CD14-positive monocyte (primary cell): ENCODE results near the gene MOAP1. TPM values are rescaled to one million over a fixed set of nuclear protein-coding genes. Genes with fewer than 3 reads are reported as not detected.

Source experiments
- DNase-seq, 3 donors: peaks; one replicate each; pipeline ENCODE4 v3.0.0-alpha.2; 2011 to 2022
- H2AFZ ChIP-seq: 2 replicates; pipeline ENCODE4 v1.6.0; 2012; ENCODE audit warnings: mild to moderate bottlenecking, low read depth, low read length, inconsistent platforms; ENCODE audit not compliant: insufficient read depth, poor library complexity, severe bottlenecking
- H3K27ac ChIP-seq, 2 donors: 1 replicate in 1 of 2; 2 replicates in 1 of 2; pipeline ENCODE4 v1.5.1; 2012 to 2013; ENCODE audit warnings: low read length in 2 of 2, control low read depth in 1 of 2, inconsistent platforms in 1 of 2, low read depth in 1 of 2, mild to moderate bottlenecking in 1 of 2
- H3K27me3 ChIP-seq, 2 donors: one replicate each; pipeline versions ENCODE4 v1.6.0 to v1.6.1; 2011 to 2013; ENCODE audit warnings: low read length in 2 of 2; ENCODE audit not compliant: control insufficient read depth in 2 of 2, insufficient read depth in 2 of 2
- H3K36me3 ChIP-seq, 2 donors: replicated peaks in 1 of 2; 1 replicate in 1 of 2; 2 replicates in 1 of 2; pipeline versions ENCODE4 v1.5.1 to v1.6.1; 2012 to 2013; ENCODE audit warnings: low read length in 2 of 2, control low read depth in 1 of 2, inconsistent platforms in 1 of 2, mild to moderate bottlenecking in 1 of 2; ENCODE audit not compliant: insufficient read depth in 2 of 2, control insufficient read depth in 1 of 2
- H3K4me1 ChIP-seq, 2 donors: 1 replicate in 1 of 2; 2 replicates in 1 of 2; pipeline versions ENCODE4 v1.5.1 to v1.6.1; 2012 to 2013; ENCODE audit warnings: low read length in 2 of 2, control low read depth in 1 of 2, inconsistent platforms in 1 of 2, mild to moderate bottlenecking in 1 of 2, moderate library complexity in 1 of 2; ENCODE audit not compliant: insufficient read depth in 2 of 2, control insufficient read depth in 1 of 2
- H3K4me2 ChIP-seq: replicated peaks from 2 replicates; pipeline ENCODE3; 2012; ENCODE audit warnings: low read length, moderate library complexity, mild to moderate bottlenecking; ENCODE audit not compliant: poor library complexity, severe bottlenecking; ENCODE audit errors: extremely low read depth
- H3K4me3 ChIP-seq, 3 experiments: fragments of 200-600 bp in 1 of 3; sonication (generic) in 1 of 3; replicated peaks in 1 of 3; 1 replicate in 2 of 3; 2 replicates in 1 of 3; pipeline ENCODE4 v1.5.1; 2011 to 2013; ENCODE audit warnings: low read length in 3 of 3, mild to moderate bottlenecking in 3 of 3, control low read depth in 2 of 3, low read depth in 2 of 3, inconsistent platforms in 1 of 3, moderate library complexity in 1 of 3
- H3K79me2 ChIP-seq: 2 replicates; pipeline ENCODE4 v1.6.0; 2012; ENCODE audit warnings: mild to moderate bottlenecking, control low read depth, inconsistent platforms, low read length, moderate library complexity; ENCODE audit not compliant: insufficient read depth
- H3K9ac ChIP-seq: 2 replicates; pipeline ENCODE4 v1.6.0; 2017; ENCODE audit warnings: low read length, mild to moderate bottlenecking; ENCODE audit not compliant: insufficient read depth, poor library complexity, severe bottlenecking
- H3K9me3 ChIP-seq, 2 donors: replicated peaks in 1 of 2; 1 replicate in 1 of 2; 2 replicates in 1 of 2; pipeline versions ENCODE4 v1.5.1 to v1.6.1; 2012 to 2013; ENCODE audit warnings: low read length in 2 of 2, control low read depth in 1 of 2; ENCODE audit not compliant: control insufficient read depth in 1 of 2, insufficient read depth in 1 of 2
- H4K20me1 ChIP-seq: 2 replicates; pipeline ENCODE4 v1.6.0; 2012; ENCODE audit warnings: mild to moderate bottlenecking, low read length, control low read depth, moderate library complexity; ENCODE audit not compliant: insufficient read depth
- H3K27ac Mint-ChIP-seq, 7 donors: one replicate each; pipeline ENCODE4 v1.8.0; 2020; ENCODE audit warnings: mild to moderate bottlenecking in 7 of 7, mixed read lengths in 7 of 7, moderate library complexity in 6 of 7, inconsistent platforms in 2 of 7
- H3K27me3 Mint-ChIP-seq, 3 donors: one replicate each; pipeline ENCODE4 v1.8.0; 2021 to 2022; ENCODE audit warnings: low read depth in 3 of 3, mild to moderate bottlenecking in 3 of 3, mixed read lengths in 3 of 3, moderate library complexity in 3 of 3, inconsistent platforms in 1 of 3
- H3K36me3 Mint-ChIP-seq, 2 donors: one replicate each; pipeline ENCODE4 v1.8.0; 2020; ENCODE audit warnings: mixed read lengths in 2 of 2, inconsistent platforms in 1 of 2, mild to moderate bottlenecking in 1 of 2
- H3K4me1 Mint-ChIP-seq: one replicate; pipeline ENCODE4 v1.8.0; 2020; ENCODE audit warnings: mild to moderate bottlenecking, mixed read lengths
- H3K4me3 Mint-ChIP-seq, 2 donors: one replicate each; pipeline ENCODE4 v1.8.0; 2020; ENCODE audit warnings: mild to moderate bottlenecking in 2 of 2, mixed read lengths in 2 of 2, moderate library complexity in 1 of 2
- H3K9me3 Mint-ChIP-seq, 7 donors: one replicate each; pipeline ENCODE4 v1.8.0; 2020 to 2022; ENCODE audit warnings: mixed read lengths in 7 of 7, mild to moderate bottlenecking in 6 of 7, moderate library complexity in 6 of 7, inconsistent platforms in 2 of 7
- CTCF ChIP-seq: fragments of 200-600 bp; IDR thresholded peaks from one replicate; pipeline ENCODE4 v1.8.0; 2022; ENCODE audit warnings: antibody characterized with exemption, mild to moderate bottlenecking
- WGBS: methylation state at CpG from one replicate; pipeline ENCODE4 v1.1.5; 2013; ENCODE audit warnings: missing lambda C conversion rate; ENCODE audit not compliant: insufficient coverage; 5-methylcytosine and 5-hydroxymethylcytosine counted together
- intact Hi-C, 2 donors: fragments of 100-400 bp; cut with micrococcal nuclease; formaldehyde crosslinking; loops; one replicate each; pipeline versions ENCODE4 v1.15.0 to v1.15.1; 2023
- polyA plus RNA-seq, 3 donors: library from polyadenylated mRNA; depleted of rRNA in 1 of 3; unstranded in 2 of 3; stranded (reverse) in 1 of 3; fragments of 300-500 nt in 2 of 3; fragments of >200 nt in 1 of 3; fragmentation: Illumina TruSeq in 2 of 3; gene quantifications; 1 replicate in 2 of 3; 2 replicates in 1 of 3; pipeline ENCODE4 v1.2.3, GENCODE V29; 2012 to 2021

Gene MOAP1
- polyA plus RNA-seq, 3 donors: 22.5 to 53.9 (median 22.6) TPM

- H3K9ac ChIP-seq: no peak overlapping the region
- H3K79me2 ChIP-seq: no peaks in the 10 kb centered on the region
- H3K4me2 ChIP-seq: peak overlapping the region; percentile 25
- intact Hi-C loops: no loop called here
- no peaks in the 10 kb centered on the region for H3K9me3 ChIP-seq
- Mint-ChIP-seq H3K9me3 (no peaks in the 10 kb centered on the region), H3K4me1 (peaks cover 57% of the 10 kb centered on the region), H3K27ac (peak overlapping the region; percentile 87 to 98 (median 93)), H3K36me3 (no peaks in the 10 kb centered on the region), H3K4me3 (peak overlapping the region in 1 of 2 donors; percentile 73), H3K27me3 (peaks cover 1 to 4% (median 1%) of the 10 kb centered on the region in 3 donors)
- no peak for TF ChIP-seq CTCF
- H3K4me1 ChIP-seq: peaks cover 64 to 75% of the 10 kb centered on the region in 2 donors
- no peaks in the 10 kb centered on the region for H3K27me3 ChIP-seq
- no peaks in the 10 kb centered on the region for H3K36me3 ChIP-seq
- WGBS: 0% methylated on average over 3 of the region's 8 CpGs
- H4K20me1 ChIP-seq: no peaks in the 10 kb centered on the region
- H2AFZ ChIP-seq: no peak overlapping the region
- H3K4me3 ChIP-seq: peak overlapping the region in 1 of 3 experiments; percentile 11
- H3K27ac ChIP-seq: peak overlapping the region; percentile 78 to 79
- peak; percentile 77 to 92 (median 86) for DNase-seq
Measured at GRCh38 chr14:93133464-93133863, 51.2 kb downstream of the MOAP1 start.

- no peaks in the 10 kb centered on the region for H3K36me3 Mint-ChIP-seq
- peak overlapping the region; percentile 87 to 98 (median 93) for H3K27ac Mint-ChIP-seq
- Histone ChIP-seq H2AFZ (no peak overlapping the region), H3K79me2 (no peaks in the 10 kb centered on the region), H4K20me1 (no peaks in the 10 kb centered on the region), H3K4me1 (peaks cover 73 to 84% of the 10 kb centered on the region in 2 donors), H3K9ac (no peak overlapping the region), H3K4me2 (peak overlapping the region; percentile 10), H3K27ac (peak overlapping the region; percentile 78 to 79), H3K9me3 (no peaks in the 10 kb centered on the region), H3K4me3 (no peak overlapping the region), H3K36me3 (no peaks in the 10 kb centered on the region), H3K27me3 (no peaks in the 10 kb centered on the region)
- TF ChIP-seq CTCF: peak; percentile 61
- peak overlapping the region in 1 of 2 donors; percentile 42 for H3K4me3 Mint-ChIP-seq
- peak in 2 of 3 donors; percentile 66 to 68 for DNase-seq
- H3K9me3 Mint-ChIP-seq: no peaks in the 10 kb centered on the region
- peaks cover 0 to 4% (median 1%) of the 10 kb centered on the region in 3 donors for H3K27me3 Mint-ChIP-seq
- 67% methylated on average over 5 of the region's 8 CpGs for WGBS
- intact Hi-C loops: no loop called here
- peaks cover 66% of the 10 kb centered on the region for H3K4me1 Mint-ChIP-seq
Measured at GRCh38 chr14:93132472-93133065, 52.1 kb downstream of the MOAP1 start.

Other genes starting within 250 kb of the MOAP1 start
- 100 to 1,000 TPM in 1 of 3 donors, 10 to 100 TPM in 2; 57.1 to 144 (median 63.0) TPM for gene ITPK1, start 69.0 kb downstream of the MOAP1 start, polyA plus RNA-seq
- gene LYSET, start 420 bp upstream of the MOAP1 start, polyA plus RNA-seq: 10 to 100 TPM; 10.8 to 43.3 (median 36.9) TPM
- gene GON7, start 22.2 kb upstream of the MOAP1 start, polyA plus RNA-seq: 10 to 100 TPM in 2 of 3 donors, 1 to 10 TPM in 1; 4.8 to 24.0 (median 22.7) TPM
- gene UBR7, start 22.4 kb upstream of the MOAP1 start, polyA plus RNA-seq: 10 to 100 TPM in 2 of 3 donors, 1 to 10 TPM in 1; 8.2 to 16.7 (median 14.0) TPM
- gene BTBD7, start 148.1 kb upstream of the MOAP1 start, polyA plus RNA-seq: 1 to 10 TPM; 8.3 to 8.6 (median 8.5) TPM
- not detected for gene COX8C, start 162.3 kb upstream of the MOAP1 start, polyA plus RNA-seq
- gene UNC79, start 246.0 kb upstream of the MOAP1 start, polyA plus RNA-seq: under 1 TPM in 2 of 3 donors, not detected in 1; 0.01 to 0.02 TPM